GM21447 (cell line): ENCODE data around the gene MUC12.
"Not testable (repeated sequence)": the region's sequence is repeated elsewhere in the genome, so short reads cannot be mapped to it uniquely, and the experiment has no call there.

Experiments used
- ATAC-seq: cut with Tn5 transposase; IDR thresholded peaks from one replicate; pipeline ENCODE4 v1.9.1; 2021; ENCODE audit not compliant: unreplicated experiment

Gene MUC12, protein sequence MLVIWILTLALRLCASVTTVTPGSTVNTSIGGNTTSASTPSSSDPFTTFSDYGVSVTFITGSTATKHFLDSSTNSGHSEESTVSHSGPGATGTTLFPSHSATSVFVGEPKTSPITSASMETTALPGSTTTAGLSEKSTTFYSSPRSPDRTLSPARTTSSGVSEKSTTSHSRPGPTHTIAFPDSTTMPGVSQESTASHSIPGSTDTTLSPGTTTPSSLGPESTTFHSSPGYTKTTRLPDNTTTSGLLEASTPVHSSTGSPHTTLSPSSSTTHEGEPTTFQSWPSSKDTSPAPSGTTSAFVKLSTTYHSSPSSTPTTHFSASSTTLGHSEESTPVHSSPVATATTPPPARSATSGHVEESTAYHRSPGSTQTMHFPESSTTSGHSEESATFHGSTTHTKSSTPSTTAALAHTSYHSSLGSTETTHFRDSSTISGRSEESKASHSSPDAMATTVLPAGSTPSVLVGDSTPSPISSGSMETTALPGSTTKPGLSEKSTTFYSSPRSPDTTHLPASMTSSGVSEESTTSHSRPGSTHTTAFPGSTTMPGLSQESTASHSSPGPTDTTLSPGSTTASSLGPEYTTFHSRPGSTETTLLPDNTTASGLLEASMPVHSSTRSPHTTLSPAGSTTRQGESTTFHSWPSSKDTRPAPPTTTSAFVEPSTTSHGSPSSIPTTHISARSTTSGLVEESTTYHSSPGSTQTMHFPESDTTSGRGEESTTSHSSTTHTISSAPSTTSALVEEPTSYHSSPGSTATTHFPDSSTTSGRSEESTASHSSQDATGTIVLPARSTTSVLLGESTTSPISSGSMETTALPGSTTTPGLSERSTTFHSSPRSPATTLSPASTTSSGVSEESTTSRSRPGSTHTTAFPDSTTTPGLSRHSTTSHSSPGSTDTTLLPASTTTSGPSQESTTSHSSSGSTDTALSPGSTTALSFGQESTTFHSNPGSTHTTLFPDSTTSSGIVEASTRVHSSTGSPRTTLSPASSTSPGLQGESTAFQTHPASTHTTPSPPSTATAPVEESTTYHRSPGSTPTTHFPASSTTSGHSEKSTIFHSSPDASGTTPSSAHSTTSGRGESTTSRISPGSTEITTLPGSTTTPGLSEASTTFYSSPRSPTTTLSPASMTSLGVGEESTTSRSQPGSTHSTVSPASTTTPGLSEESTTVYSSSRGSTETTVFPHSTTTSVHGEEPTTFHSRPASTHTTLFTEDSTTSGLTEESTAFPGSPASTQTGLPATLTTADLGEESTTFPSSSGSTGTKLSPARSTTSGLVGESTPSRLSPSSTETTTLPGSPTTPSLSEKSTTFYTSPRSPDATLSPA (N-terminal part only)

DNA sequence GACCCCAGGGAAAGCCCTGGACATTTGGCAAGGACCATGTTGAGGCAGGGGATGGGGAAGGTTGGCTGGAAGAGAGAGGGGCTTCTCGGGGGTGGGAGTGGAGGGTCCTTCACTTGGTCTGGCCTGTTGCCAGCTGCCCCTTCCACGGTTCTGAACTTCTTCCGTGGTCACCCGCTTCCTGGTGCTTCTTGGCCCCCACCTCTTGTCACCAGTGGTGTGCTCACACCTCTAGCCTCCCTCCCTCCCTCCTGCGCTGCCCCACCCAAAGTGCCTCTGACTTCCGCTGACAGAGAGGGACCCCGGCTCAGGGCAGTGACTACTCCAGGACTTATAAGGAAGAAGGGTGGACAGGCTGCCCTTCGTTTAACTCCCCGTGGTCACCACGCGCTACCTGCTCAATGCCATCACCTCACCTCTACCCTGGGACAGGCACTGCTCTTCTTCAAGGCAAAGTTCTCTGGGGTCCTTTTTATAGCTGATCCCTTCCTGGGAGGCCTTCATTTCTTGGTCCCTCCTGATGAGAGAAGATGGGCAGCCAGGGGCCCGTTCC, at the start of gene MUC12:
TSS of gene MUC12 (plus strand) at position 500 of the 550 bp plus-strand sequence. CDS start 58 bp downstream, outside the sequence.
- ATAC-seq, result no peak

DNA sequence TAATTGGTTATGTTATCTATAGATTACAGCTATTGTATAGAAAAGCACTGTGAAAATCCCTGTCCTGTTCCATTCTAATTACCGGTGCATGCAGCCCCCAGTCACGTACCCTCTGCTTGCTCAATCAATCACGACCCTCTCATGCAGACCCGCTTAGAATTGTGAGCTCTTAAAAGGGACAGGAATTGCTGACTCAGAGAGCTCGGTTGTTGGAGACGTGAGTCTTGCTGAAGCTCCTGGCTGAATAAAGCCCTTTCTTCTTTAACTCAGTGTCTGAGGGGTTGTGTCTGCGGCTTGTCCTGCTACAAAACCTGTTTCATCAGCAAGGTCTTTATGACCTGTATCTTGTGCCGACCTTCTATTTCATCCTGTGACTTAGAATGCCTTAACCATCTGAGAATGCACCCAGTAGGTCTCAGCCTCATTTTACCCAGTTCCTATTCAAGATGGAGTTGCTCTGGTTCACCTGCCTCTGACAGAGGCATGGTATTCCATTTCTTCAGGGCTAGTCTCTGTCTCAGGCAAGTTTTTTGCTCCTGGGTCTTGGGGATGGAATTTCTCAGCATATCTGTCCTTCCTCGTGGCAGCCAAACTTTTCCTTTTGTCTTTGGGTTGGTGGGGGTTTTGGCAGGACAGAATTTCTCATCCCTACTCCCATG, 49.5 kb upstream of the MUC12 start:
- ATAC-seq, result not testable (repeated sequence)

DNA sequence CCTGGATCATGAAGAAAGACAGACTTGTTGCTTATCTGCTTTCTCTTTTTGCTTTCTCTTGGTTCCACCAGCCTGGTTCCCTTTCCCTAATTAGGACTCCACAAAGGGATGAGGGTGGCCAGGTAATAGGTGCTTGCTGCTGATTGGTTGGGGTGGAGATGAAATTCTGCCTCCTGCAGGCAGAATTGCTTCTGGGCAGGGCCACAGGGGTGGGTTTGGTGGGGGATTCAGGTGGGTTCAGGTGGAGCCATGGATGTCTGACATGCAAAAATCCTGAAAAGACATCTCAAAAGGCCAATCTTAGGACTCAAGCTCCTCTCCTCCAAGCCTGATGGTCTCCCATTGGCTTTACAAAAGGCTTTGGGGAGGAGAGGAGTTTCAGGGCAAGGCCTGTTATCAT, 48.3 kb upstream of the MUC12 start:
- ATAC-seq, result no peak

DNA sequence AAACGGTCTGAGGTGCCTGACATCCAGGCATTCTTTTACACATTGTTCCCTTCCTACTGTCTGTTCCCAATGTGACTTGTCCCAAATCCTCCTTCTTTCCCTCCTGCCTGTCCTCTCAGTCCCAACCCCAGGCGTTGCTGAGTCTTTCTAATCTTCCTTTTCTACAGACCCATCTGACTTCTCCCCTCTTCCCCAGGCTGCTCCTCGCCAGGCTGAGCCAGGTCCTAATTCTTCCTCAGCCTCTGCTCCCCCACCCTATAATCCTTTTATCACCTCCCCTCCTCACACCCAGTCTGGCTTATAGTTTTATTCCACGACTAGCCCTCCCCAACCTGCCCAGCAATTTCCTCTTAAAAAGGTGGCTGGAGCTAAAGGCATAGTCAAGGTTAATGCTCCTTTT, 45.7 kb upstream of the MUC12 start:
- ATAC-seq, result not testable (repeated sequence)

DNA sequence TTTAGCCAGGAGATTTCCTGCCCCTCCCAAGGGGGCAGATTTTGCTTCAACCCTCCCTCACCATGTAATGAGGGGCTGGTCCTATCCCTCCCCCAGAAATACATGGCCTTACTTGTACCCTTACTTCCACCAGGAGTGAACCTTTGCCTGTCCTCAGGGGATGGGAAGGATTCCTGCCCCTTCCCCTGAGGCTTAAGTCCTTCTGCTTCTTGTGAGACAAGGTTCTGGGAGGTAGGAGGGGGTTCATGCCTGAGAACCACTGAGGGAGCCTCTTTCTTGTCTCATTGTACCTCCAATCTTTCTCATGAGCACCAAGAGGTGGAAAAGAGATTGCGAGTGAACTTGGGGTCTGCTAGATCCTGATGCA, 39.6 kb upstream of the MUC12 start:
- no peak for ATAC-seq

DNA sequence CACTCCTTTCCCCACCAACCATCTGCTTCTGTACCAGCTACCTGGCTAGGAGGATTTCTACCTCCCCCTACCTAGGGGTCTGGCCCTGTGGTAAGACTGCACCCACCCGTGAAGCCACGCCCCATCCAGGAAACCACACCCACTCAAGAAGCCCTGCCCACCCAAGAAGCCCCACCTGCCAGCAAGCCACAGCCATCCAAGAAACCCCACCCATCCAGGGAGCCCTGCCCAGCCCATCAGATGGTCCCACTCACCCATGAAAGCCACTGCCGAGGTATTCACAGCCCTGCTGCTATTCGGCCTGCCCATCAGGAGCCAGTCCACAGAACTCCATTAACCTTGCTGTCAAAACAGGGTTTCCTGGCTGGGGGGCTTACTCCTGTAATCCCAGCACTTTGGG, 35.6 kb upstream of the MUC12 start:
- ATAC-seq, result no peak

DNA sequence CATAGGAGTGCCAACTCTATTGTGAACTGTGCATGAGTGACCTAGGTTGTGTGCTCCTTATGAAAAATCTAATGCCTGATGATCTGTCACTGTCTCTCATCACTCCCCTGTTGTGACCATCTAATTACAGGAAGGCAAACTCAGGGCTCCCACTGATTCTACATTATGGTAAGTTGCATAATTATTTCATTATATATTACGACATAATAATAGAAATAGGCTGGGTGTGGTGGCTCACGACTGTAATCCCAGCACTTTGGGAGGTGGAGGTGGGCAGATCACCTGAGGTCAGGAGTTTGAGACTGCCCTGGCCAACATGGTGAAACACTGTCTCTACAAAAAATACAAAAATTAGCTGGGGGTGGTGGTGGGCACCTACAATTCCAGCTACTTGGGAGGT, 34.0 kb upstream of the MUC12 start:
- not testable (repeated sequence) for ATAC-seq

DNA sequence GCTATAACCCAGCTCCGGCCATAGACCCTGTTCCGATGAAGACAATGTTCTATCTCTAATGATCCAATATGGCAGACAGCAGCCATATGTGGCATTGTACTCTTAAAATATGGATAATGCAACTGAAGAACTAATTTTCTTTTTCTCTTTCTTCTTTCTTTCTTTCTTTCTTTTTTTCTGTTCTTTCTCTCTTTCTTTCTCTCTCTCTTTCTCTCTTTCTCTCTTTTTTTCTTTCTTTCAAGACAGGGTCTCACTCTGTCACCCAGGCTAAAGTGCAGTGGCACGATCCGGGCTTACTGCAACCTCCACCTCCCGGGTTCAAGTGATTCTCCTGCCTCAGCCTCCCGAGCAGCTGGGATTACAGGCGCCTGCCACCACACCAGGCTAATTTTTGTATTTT, 33.2 kb upstream of the MUC12 start:
- ATAC-seq, result not testable (repeated sequence)

DNA sequence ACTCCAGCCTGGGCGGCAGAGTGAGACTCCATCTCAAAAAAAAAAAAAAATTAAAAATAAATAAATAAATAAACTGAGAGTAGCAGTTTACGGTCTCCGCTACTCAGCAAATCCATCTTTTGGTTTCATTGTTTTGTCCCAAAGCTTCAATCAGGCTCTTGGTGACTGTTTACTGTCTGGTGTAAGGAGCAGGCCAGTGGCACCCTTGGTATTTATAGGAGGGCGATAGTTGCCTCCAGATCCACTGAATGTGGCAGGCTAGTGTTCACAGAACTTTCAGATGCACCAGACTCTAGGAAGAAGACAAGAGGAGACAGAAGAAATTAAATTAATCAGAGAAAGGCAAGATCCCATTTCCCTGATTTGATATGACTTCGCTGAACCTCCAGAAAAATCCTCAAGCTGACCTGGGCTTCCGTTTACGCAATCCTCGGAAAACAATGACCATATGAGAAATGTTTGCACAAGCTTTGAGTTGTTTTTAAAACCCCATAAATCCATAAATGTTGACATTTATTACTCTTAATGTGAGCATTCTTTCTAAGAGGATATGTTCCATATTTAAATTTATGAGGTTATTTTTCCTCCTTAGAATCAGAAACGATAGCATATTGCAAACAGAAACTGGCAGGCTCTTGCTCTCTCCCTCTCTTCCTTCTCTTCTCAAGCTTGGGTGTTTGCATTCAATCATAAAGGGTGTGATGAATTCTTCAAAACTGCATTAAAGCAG, 27.2 kb upstream of the MUC12 start:
- ATAC-seq, result no peak

DNA sequence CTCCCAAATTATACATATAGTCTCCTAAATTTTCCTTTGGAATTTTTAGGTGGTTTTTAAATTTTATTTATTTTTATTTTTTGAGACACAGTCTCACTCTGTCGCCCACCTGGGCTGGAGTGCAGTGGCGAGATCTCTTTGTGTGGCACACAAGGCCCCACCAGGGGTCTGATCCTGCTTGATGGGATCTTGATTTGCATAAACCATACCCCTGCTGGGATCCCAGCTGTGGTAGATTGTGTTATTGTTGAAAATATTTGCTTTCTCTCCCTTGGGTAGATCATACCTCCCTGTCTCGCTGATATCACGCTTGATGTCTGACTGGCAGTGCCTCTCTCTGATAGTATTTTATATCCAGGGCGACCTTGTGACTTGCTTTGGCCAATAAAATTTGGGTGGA, 25.7 kb upstream of the MUC12 start:
- ATAC-seq, result no peak

DNA sequence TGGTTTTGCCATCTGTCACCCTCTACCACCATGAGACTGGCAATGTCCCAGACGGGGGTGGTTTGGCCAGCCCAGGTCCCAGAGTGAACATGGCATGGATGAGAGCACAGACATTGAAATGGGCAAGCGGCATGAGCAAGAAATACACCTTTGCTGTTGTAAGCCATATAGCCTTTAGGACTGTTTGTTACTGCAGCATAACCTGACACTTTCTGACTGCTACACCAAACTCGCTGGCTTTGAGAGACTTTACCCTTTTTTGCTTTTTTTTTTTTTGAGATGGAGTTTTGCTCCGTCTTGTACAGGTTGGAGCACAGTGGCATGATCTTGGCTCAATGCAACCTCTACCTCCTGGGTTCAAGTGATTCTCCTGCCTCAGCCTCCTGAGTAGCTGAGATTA, 25.2 kb upstream of the MUC12 start:
- ATAC-seq, result no peak

DNA sequence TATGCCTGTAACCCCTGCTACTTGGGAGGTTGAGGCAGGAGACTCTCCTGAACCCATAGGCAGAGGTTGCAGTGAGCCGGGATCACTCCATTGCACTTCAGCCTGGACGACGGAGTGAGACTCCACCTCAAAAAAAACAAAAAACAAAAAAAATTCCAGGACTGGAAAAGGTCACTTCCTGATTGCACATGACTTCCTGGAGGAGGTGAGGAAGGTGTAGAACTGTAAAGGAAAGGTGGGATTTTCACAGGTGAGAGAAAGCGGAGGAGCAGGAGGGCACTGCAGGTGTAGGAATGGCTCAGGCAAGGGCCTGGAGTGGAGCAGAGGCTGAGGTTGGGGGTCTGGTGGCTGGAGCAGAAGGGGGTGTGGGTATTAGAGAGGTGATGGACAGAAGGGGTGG, 23.3 kb upstream of the MUC12 start:
- no peak for ATAC-seq

DNA sequence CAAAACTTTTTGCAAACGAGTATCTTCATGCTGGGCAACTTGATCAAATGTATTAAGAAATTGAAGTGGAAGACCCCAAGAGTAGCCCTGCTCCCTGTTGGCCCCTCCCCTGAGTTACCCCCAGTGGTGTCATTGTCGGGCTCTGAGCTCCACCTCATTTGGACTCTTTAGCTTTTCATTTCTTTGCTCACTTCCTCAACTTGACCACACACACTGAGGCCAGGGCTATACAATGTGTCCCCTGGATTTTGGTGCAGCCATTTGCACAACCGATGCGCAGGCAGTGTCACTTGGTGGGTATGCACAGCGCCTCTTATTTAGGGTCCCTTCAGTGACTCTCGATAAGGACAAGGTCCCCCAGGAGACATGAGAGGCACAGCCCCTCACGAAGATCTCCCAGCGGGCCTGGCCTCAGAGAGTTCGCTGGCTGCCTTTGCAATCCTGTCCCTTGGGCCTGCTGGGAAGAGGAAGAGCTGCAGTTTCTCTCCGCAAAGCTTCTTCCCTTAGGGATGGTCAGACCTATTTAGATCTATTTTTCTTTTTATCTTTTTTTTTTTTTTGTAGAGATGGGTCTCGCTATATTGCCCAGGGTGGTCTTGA, 22.5 kb upstream of the MUC12 start:
- ATAC-seq, result no peak

DNA sequence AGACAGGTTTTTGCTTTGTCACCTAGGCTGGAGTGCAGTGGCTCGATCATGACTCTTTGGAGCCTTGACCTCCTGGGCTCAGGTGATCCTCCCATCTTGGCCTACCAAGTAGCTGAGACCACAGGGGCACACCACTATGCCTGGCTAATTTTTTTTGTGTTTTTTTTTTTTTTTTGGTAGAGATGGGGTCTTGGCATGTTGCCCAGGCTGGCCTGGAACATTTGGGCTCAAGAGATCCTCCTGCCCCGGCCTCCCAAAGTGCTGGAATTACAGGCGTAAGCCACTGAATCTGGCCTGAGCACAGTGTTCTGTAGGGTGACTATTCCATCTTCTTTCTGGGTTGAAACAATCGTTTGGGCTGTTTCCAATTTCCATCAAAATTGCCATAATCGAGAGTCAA, 21.6 kb upstream of the MUC12 start:
- no peak for ATAC-seq

DNA sequence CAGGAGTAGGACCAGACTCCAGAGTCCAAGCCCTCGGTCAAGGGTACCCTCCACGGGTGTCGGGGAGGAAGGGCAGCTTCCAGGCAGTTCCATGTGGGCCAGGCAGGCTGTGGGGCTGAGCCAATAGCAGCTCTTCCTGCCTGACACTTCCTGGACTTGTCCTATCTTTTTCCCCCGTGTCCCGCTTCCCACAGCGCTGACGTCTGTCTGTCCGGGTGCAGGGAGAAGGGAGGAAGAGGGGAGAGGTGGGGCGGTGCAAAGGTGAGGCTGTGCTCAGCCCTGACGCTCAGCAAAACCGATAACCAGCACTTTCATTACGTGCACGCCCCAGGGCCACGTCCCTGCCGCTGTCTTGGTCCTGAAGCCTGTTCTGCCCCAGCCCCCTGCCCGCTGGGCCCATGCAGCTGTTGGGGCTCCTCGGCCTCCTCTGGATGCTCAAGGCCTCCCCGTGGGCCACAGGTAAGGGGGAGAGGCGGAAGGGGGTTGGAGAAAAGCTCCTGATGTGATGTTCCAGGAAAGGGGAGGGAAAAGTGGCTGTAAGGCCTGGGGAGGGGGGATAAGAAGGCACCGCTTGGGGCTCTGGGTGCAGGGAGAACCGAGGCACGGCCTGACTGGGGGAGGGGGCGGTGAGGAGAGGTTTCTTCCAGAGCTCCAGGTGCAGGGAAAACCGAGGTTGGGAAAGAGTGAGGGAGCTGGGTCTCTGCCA, 20.0 kb upstream of the MUC12 start, which contains the start of gene MUC3A:
TSS of gene MUC3A (plus strand) at position 308 of the 706 bp plus-strand sequence. CDS start at position 399, 91 bp downstream.
- ATAC-seq, result no peak

DNA sequence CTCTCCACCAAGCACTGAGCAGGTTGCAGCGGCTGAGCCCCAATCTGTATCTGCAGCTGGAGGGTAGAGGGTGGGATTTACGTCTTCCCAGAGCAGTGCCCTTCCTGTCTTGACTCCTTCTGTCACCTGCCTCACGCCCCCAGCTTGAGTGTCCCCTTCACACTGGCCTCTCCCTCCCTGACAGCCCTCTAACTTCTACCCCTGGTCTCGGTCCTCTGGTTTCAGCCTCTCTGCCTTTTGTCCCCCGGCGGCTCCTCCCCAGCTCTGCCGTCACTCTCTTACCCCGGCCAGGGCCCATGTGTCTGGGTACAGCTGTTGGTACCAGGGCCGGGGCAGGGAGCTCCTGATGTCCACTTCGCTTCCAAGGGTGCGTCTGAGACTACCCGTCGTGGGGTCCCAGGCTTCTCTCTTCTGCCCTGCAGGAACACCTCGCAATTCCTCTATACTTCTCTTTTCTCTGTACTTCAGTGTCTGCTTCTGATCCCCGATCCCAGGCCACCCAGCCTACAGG, 19.4 kb upstream of the MUC12 start:
- no peak for ATAC-seq

DNA sequence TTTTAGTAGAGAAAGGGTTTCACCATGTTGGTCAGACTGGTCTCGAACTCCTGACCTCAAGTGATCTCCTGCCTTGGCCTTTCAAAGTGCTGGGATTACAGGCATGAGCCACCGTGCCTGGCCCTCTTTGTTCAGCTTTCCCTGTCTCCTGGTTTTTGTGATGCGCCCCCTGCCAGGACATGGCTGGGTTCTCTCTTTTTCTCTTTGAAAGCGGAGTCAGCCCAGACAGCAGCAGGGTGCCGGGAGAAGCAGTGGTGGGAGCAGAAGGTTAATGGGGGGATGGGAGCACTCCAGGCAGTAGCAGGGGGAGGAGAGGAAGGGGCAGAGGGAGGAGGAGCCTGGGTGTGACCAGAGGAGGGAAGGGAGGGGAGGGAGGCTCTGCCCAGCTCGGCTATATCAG, 18.2 kb upstream of the MUC12 start:
- ATAC-seq, result no peak

DNA sequence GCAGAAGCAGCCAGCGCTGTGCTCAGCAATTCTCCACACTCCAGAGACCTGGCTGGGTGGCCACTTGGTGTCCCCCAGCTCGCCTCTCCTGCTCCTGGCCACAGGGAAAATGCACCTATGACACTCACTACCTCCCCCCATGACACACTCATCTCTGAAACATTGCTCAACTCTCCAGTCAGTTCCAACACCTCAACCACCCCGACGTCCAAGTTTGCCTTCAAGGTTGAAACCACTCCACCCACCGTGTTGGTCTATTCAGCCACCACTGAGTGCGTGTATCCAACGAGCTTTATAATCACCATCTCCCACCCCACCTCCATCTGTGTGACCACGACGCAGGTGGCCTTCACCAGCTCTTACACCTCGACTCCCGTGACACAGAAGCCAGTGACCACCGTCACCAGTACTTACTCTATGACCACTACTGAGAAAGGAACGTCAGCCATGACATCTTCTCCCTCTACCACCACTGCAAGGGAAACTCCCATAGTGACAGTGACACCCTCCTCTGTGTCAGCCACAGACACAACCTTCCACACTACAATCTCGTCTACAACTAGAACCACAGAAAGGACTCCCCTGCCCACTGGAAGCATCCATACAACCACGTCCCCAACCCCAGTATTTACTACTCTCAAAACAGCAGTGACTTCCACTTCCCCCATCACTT, 17.3 kb upstream of the MUC12 start:
- no peak for ATAC-seq
